Kidney (tissue), 14 donors: ENCODE data around the gene CDYL. TPM values are rescaled to one million over a fixed set of nuclear protein-coding genes. Genes with fewer than 3 reads are reported as not detected.
A peak's percentile ranks its signal among the peaks of the same experiment; 100 is the strongest.

ENCODE experiments used
- DNase-seq, 5 donors: peaks; one replicate each; pipeline ENCODE4 v3.0.0-alpha.2; 2013 to 2020
- FAIRE-seq: peaks from 2 replicates; lab custom pipeline; 2012; peaks lifted over from hg19 to GRCh38; lab: Jason Lieb, UNC
- H3K27ac ChIP-seq, 2 donors: one replicate each; pipeline ENCODE4 v1.7.0; 2013; ENCODE audit warnings: low read depth in 2 of 2, low read length in 2 of 2, inconsistent platforms in 1 of 2
- H3K27me3 ChIP-seq: one replicate; pipeline ENCODE4 v1.7.1; 2013; ENCODE audit warnings: low read length, inconsistent platforms; ENCODE audit not compliant: control insufficient read depth, insufficient read depth
- H3K36me3 ChIP-seq, 3 donors: one replicate each; pipeline versions ENCODE4 v1.7.0 to v1.7.1; 2013; ENCODE audit warnings: low read length in 3 of 3, control low read depth in 1 of 3, inconsistent platforms in 1 of 3; ENCODE audit not compliant: insufficient read depth in 3 of 3, control insufficient read depth in 2 of 3
- H3K4me1 ChIP-seq, 3 donors: one replicate each; pipeline versions ENCODE4 v1.7.0 to v1.7.1; 2013; ENCODE audit warnings: low read length in 3 of 3, inconsistent platforms in 1 of 3, low read depth in 1 of 3; ENCODE audit not compliant: control insufficient read depth in 2 of 3, insufficient read depth in 2 of 3
- H3K4me3 ChIP-seq, 3 donors: one replicate each; pipeline versions ENCODE4 v1.7.0 to v1.8.1; 2013; ENCODE audit warnings: low read length in 3 of 3, control low read depth in 1 of 3, inconsistent platforms in 1 of 3
- H3K9ac ChIP-seq, 3 donors: one replicate each; pipeline versions ENCODE4 v1.7.0 to v1.7.1; 2013; ENCODE audit warnings: low read length in 3 of 3, control low read depth in 1 of 3, inconsistent platforms in 1 of 3
- H3K9me3 ChIP-seq, 3 donors: one replicate each; pipeline versions ENCODE4 v1.7.0 to v1.7.1; 2013; ENCODE audit warnings: low read length in 3 of 3, control low read depth in 1 of 3, inconsistent platforms in 1 of 3; ENCODE audit not compliant: control insufficient read depth in 2 of 3, insufficient read depth in 1 of 3
- intact Hi-C: fragments of 100-400 bp; cut with DNase I; formaldehyde crosslinking; loops from one replicate; pipeline ENCODE4 v1.11.1; 2022
- polyA plus RNA-seq: library from polyadenylated mRNA; stranded (reverse); fragments of 350-450 nt; fragmentation: Illumina TruSeq; extraction: RNeasy Lipid Tissue Mini Kit (QIAGEN cat#74804); gene quantifications from one replicate; pipeline ENCODE4 v1.2.3, GENCODE V29; 2014; ENCODE audit warnings: low read depth, low replicate concordance; ENCODE audit not compliant: insufficient read depth
- total RNA-seq: library from RNA; stranded (reverse); fragmentation: NEBNext Ultra II Directional; extraction: Animal tissue kit (Norgen Biotek cat#: 25700); gene quantifications from one replicate; pipeline ENCODE4 v1.2.1, GENCODE V29; 2021
- TF ChIP-seq, protein P1 (sequence below): IDR thresholded peaks from 3 replicates; pipeline ENCODE4 v1.5.1; 2012; ENCODE audit warnings: mild to moderate bottlenecking, moderate library complexity, borderline replicate concordance; ENCODE audit not compliant: insufficient read depth; ENCODE audit errors: extremely low read depth
- donor health status: control.
- donor health status: control.
- donor health status: control.
- donor health status: control.
- donor health status: control.
- donor health status: DM: yes; HTN: yes; CAD: no.
- donor health status: Normal renal cell carcinoma (clear cell type).

CDYL gene
- total and polyA plus RNA-seq, 2 donors from 2014 or later: 7.4 to 46.8 TPM

DNA sequence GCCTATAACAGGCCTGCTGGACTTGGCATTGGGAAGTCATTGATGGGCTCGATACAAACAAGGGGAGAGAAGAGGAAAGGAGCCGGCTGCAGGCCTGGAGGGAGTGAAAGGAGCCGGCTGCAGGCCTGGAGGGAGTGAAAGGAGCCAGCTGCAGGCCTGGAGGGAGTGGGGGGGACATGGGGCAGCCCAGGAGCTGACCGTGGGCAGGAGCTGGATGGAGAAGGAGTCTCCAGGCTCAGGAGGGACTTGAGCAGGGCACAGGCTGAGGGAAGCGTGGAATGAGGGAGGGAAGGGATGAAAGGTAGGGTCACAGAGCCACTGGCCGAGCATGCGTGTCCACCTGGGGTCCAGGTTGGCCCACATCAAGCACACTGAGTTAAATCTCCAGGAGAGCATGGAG is 195.6 kb downstream of the CDYL start:
- no peaks in the 10 kb centered on the region for H3K4me1 ChIP-seq
- FAIRE-seq: no peak
- intact Hi-C loops: no loop called here

DNA sequence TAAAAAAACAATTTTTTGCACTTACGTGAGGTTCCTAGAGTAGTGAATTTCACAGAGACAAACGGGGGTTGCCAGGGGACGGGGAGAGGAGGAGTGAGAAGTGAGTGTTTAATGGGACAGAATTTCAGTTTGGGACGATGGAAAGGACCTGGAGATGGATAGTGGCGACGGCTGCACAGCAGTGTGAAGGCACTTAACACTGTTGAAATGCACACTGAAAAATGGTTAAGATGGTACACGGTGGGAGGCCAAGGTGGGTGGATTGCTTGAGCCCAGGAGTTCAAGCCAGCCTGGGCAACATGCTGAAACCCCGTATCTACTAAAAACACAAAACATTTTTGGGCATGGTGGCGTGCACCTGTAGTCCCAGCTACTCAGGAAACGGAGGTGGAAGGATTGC is 196.2 kb downstream of the CDYL start:
- no peak for DNase-seq
- TF ChIP-seq, protein P1, sequence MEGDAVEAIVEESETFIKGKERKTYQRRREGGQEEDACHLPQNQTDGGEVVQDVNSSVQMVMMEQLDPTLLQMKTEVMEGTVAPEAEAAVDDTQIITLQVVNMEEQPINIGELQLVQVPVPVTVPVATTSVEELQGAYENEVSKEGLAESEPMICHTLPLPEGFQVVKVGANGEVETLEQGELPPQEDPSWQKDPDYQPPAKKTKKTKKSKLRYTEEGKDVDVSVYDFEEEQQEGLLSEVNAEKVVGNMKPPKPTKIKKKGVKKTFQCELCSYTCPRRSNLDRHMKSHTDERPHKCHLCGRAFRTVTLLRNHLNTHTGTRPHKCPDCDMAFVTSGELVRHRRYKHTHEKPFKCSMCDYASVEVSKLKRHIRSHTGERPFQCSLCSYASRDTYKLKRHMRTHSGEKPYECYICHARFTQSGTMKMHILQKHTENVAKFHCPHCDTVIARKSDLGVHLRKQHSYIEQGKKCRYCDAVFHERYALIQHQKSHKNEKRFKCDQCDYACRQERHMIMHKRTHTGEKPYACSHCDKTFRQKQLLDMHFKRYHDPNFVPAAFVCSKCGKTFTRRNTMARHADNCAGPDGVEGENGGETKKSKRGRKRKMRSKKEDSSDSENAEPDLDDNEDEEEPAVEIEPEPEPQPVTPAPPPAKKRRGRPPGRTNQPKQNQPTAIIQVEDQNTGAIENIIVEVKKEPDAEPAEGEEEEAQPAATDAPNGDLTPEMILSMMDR: no peak
- H3K9ac ChIP-seq: no peak overlapping the region
- no peaks in the 10 kb centered on the region for H3K27me3 ChIP-seq
- intact Hi-C loops: no loop called here
- no peaks in the 10 kb centered on the region for H3K36me3 ChIP-seq
- H3K27ac ChIP-seq: no peak overlapping the region
- H3K4me3 ChIP-seq: no peak overlapping the region
- no peaks in the 10 kb centered on the region for H3K9me3 ChIP-seq
- FAIRE-seq: no peak
- H3K4me1 ChIP-seq: no peaks in the 10 kb centered on the region

More for the DNA sequence above, 195.6 kb downstream of the CDYL start:
- Histone ChIP-seq H3K9ac (no peak overlapping the region), H3K9me3 (no peaks in the 10 kb centered on the region), H3K27ac (no peak overlapping the region), H3K4me3 (no peak overlapping the region), H3K27me3 (no peaks in the 10 kb centered on the region), H3K36me3 (no peaks in the 10 kb centered on the region)
- TF ChIP-seq, protein P1: no peak
- DNase-seq: peak in 1 of 5 donors; percentile 41

DNA sequence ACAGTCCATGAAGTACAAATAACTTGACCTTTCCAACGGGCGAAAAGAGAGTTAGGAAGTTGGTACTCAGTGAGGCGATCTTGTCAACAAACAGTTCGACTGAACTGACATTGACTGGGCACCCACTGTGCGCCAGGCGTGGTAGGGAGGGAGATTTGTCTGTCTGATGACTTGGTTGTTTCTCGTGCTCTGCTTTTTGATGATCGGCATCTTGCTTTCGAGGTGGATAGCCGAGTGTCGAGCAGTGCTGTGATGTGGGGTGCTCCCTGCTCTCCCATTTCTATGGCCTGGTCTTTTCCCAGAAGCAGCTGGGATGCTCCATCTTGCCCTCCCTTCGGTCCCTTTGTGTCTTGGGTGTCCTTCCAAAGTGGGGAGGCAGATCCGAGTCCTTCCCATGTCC is 197.2 kb downstream of the CDYL start:
- FAIRE-seq: no peak
- no peak for DNase-seq
- TF ChIP-seq, protein P1: no peak
- intact Hi-C loops: no loop called here
- Histone ChIP-seq H3K36me3 (no peaks in the 10 kb centered on the region), H3K27me3 (no peaks in the 10 kb centered on the region), H3K27ac (no peak overlapping the region), H3K9ac (no peak overlapping the region), H3K9me3 (no peaks in the 10 kb centered on the region), H3K4me1 (no peaks in the 10 kb centered on the region), H3K4me3 (no peak overlapping the region)
